Astrocyte of the spinal cord (primary cell): Measurements from ENCODE around the gene KIF26B.

Experiments used
- DNase-seq: peaks from one replicate; pipeline ENCODE4 v3.0.0; 2011; ENCODE audit warnings: low read depth, low spot score
- H3K4me3 ChIP-seq: 2 replicates; pipeline ENCODE4 v1.5.1; 2011; ENCODE audit warnings: low read depth, mild to moderate bottlenecking, low read length, moderate library complexity
- CTCF ChIP-seq: IDR thresholded peaks from 2 replicates; pipeline ENCODE4 v1.5.1; 2012; ENCODE audit warnings: low read depth, mild to moderate bottlenecking, low read length, inconsistent platforms
- in situ Hi-C: cut with HindIII; loops from 2 replicates; pipeline ENCODE4 v1.10.0; 2017; ENCODE audit warnings: low sequenced_read_pairs

Gene KIF26B

GRCh38 chr1:245566952-245567351, 412.2 kb downstream of the KIF26B start:
- in situ Hi-C loops: no loop called here
- no peak for DNase-seq
- TF ChIP-seq CTCF: no peak
- H3K4me3 ChIP-seq: no peak overlapping the region

- DNase-seq: no peak
- in situ Hi-C loops: no loop called here
- no peak for TF ChIP-seq CTCF
- H3K4me3 ChIP-seq: no peak overlapping the region
Measured at GRCh38 chr1:245571815-245572294, 417.1 kb downstream of the KIF26B start.

GRCh38 chr1:245572709-245573108, 417.9 kb downstream of the KIF26B start:
- no peak for DNase-seq
- no peak overlapping the region for H3K4me3 ChIP-seq
- in situ Hi-C loops: no loop called here
- no peak for TF ChIP-seq CTCF

- no peak for DNase-seq
- in situ Hi-C loops: no loop called here
- no peak for TF ChIP-seq CTCF
Measured at GRCh38 chr1:245575710-245576109, 420.9 kb downstream of the KIF26B start.

GRCh38 chr1:245576323-245576722, 421.5 kb downstream of the KIF26B start:
- no peak overlapping the region for H3K4me3 ChIP-seq
- no peak for TF ChIP-seq CTCF
- in situ Hi-C loops: no loop called here
- no peak for DNase-seq

More at GRCh38 chr1:245575710-245576109, 420.9 kb downstream of the KIF26B start:
- H3K4me3 ChIP-seq: no peak overlapping the region

- H3K4me3 ChIP-seq: no peak overlapping the region
- in situ Hi-C loops: no loop called here
- TF ChIP-seq CTCF: no peak
- DNase-seq: no peak
Measured at GRCh38 chr1:245577191-245578157, 422.7 kb downstream of the KIF26B start.
